Measurements from ENCODE around the gene GAPDH.
"Not testable (repeated sequence)": the region's sequence is repeated elsewhere in the genome, so short reads cannot be mapped to it uniquely, and the experiment has no call there.

Gene GAPDH

GRCh38 chr12:6533923-6534694 lies at the start of gene GAPDH:
TSS of gene GAPDH (plus strand) at chr12:6534517. CDS start at chr12:6534833, 316 bp downstream.
- FAIRE-seq, result no peak

DNA sequence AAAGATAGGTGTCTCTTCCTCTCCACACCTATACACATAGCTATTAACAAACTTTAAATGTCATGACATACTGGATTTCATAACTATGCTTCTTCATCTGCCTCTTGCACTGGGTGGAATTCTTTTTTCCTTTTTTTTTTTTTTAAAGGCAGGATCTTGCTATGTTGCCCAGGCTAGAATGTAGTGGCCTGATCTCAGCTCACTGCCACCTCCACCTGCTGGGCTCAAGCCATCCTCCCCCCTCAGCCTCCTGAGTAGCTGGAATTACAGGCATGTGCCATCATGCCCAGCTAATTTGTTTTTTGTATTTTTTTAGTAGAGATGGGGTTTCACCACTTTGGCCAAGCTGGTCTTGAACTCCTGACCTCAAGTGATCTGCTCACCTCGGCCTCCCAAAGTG lies 46.1 kb upstream of the GAPDH start:
- no peak for FAIRE-seq

- no peak for FAIRE-seq
These were observed 44.9 kb upstream of the GAPDH start for GRCh38 chr12:6489449-6489848.

DNA sequence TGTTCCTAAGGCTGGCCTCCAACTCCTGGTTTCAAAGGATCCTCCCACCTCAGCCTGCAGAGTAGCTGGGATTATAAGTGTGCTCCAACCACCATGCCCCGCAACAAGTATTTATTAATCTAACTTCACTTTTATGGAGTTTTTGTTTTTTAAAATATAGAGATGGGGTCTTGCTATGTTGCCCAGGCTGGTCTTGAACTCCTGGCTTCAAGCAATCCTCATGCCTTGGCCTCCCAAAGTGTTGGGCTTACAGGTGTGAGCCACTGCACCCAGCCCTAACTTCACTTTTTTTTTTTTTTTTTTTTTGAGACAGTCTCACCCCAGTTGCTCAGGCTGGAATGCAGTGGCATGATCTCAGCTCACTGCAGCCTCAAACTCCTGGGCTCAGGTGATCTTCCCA lies 43.6 kb upstream of the GAPDH start:
- not testable (repeated sequence) for FAIRE-seq

- FAIRE-seq, result no peak
These were observed 41.4 kb upstream of the GAPDH start, which contains the start of gene MRPL51 for GRCh38 chr12:6492838-6493496. TSS of gene MRPL51 (minus strand) at chr12:6493262. CDS start at chr12:6493136, 126 bp downstream.

GRCh38 chr12:6493497-6494257 lies 40.6 kb upstream of the GAPDH start, which contains the start of gene NCAPD2:
TSS of gene NCAPD2 (plus strand) at chr12:6494102. CDS start at chr12:6495099, 997 bp downstream.
- FAIRE-seq, result no peak

DNA sequence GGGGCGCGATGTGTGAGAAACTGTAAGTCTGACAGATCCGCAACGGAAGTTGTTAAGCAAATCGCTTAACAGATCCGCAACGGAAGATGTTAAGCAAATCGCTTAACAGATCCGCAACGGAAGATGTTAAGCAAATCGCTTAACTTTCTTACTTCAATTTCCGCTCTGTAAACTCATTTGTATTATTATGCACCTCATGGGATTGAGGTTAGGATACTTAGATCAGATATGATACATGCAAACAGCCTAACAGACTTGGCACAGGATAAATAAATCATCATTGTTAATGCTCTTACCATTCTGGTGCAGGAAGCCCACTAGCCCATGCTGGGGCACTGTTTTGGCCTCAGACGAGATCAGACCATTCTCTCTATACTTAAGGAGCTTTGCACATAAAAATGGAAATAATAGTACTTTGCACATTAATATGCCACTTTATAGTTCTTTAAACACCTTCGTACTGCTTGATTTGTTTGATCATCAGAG lies 40.0 kb upstream of the GAPDH start:
- FAIRE-seq, result no peak

DNA sequence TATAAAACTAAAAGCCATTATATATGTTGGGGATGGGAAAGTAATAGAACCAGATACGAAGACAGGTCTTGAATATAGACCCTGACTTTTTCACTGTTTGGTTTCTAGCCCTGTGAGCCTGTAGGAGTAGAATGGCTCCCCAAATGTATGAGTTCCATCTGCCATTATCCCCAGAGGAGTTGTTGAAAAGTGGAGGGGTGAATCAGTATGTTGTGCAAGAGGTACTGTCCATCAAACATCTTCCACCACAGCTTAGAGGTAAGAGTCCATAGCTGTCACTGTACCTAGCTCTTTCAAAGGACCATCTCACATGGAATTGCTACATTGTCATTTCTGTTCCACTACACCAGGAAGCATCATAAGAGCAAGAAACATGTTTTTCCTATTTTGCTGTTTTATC lies 39.3 kb upstream of the GAPDH start:
- FAIRE-seq, result no peak

DNA sequence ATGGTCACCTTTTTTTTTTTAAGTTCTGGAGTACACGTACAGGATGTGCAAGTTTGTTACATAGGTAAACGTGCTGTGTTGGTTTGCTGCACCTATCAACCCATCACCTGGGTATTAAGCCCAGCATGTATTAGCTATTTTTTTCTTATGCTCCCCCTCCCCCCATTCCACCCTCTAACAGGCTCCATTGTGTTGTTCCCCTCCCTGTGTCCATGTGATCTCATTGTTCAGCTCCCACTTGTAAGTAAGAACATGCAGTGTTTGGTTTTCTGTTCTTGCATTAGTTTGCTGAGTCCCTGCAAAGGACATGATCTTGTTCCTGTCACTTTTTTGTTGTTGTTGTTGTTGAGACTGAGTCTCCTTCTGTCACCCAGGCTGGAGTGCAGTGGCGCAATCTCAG lies 37.0 kb upstream of the GAPDH start:
- FAIRE-seq, result not testable (repeated sequence)

GRCh38 chr12:6500466-6500865 lies 33.9 kb upstream of the GAPDH start:
- FAIRE-seq, result no peak

DNA sequence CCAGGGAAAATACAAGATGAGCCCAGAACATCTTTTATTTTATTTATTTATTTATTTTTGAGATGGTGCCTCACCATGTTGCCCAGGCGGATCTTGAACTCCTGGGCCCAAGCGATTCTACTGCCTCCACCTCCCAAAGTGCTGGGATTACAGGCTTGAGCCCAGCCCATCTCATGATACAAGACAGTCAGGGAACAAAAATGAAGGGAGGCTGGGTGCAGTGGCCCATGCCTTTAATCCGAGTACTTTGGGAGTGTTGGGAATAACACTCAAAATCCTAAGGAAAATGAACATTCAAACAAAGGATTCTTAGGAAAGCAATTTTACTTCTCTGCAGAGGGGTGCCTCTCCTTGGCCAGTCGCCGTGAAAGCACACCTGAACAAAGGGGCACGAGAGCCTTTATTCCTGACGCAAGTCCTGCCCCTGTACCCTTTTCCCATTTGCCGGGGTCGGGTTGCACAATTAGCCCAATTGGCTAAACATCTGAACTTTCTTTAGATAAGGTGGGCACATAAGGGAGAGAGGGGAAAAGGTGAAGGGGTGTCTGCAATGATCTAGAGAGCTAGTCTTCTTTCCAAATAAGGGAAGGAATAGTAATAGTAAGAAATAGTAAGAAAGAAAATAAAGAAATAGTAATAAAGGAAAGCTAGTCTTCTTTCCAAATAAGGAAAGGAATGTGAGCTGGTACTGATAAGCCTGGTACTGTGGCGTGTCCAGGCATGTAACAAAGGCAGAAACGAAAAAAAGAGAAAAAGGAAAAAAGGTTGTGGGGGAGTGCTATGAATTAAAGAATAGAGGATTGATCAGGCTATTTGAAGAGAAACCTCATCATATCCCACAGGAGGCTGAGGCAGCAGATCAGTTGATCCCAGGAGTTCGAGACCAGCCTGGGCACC lies 27.0 kb upstream of the GAPDH start:
- no peak for FAIRE-seq

DNA sequence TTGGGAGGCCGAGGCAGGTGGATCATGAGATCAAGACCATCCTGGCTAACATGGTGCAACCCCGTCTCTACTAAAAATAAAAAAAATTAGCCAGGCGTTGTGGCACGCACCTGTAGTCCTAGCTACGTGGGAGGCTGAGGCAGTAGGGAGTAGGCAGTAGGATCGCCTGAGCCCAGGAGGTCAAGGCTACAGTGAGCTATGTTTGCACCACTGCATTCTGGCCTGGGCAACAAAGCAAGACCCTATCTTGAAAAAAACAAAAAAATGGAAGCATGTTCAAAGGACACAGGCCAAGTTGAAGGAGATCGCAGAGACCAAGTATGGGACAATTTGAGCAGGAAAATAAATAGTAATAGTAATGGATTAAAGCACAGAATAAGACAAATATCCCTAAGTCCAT lies 26.2 kb upstream of the GAPDH start:
- no peak for FAIRE-seq

DNA sequence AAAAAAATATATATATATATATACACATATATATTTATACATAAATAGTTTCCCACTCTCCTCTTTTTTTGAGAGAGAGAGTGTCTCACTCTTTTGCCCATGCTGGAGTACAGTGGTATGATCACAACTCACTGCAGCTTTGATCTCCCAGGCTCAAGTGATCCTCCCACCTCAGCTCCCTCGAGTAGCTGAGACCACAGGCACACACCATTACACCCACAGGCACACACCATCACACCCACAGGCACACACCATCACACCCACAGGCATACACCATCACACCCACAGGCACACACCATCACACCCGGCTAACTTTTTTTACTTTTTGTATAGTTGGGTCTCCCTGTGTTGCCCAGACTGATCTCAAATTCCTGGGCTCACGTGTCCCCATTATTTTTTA lies 14.1 kb upstream of the GAPDH start:
- no peak for FAIRE-seq

GRCh38 chr12:6522193-6522592 lies 12.1 kb upstream of the GAPDH start:
- no peak for FAIRE-seq

DNA sequence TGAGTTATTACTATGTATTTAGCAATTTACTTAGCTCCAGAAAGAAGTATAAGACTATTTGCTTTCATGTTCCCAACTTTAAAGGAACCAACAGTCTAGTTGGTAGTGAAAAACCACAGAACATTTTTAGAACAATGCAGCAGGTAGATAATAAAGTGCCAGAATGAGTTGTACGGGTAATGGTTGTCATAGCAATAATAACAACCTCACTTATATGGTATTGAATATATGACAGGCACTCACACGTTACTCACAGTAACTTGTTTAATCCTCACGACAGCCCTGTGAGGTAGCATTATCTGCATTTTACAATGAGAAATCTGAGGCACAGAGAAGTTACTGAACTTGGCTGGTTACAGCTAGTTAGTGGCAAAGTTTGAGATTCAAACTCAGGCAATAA lies 10.6 kb upstream of the GAPDH start:
- FAIRE-seq, result no peak

- no peak for FAIRE-seq
These were observed 9.7 kb upstream of the GAPDH start for GRCh38 chr12:6524648-6525047.

GRCh38 chr12:6526201-6526600 lies 8.1 kb upstream of the GAPDH start:
- no peak for FAIRE-seq

DNA sequence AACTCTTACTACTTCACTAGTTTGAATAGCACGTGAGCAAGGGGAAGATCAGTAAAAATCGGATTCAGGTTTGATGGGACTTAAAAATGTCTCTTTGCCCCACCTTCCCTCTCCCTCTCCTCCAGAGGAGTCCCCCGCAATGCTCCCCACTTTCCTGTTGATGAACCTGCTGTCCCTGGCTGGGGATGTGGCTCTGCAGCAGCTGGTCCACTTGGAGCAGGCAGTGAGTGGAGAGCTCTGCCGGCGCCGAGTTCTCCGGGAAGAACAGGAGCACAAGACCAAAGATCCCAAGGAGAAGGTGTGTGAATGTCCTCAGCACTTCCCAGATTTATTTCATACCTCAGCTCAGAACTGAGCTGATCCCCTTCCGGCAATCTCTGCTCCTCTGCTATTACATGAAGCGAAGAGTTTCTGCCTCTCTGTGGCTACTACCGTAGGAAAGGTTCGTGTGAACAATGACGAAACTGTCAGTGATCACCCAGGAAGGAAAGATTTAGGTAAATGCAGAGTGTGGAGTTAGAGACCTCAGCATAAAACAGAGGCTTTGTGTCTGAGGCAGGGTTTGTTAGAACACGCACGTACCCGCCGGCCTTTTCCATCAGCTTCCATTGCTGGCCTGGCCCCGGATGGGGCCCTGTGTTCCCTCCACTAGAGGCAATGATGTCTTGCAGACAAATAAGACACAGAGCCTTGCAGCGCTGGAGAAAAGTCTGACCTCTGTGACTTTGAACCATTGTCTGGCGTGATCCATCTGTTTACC lies 7.4 kb upstream of the GAPDH start:
- FAIRE-seq, result no peak

DNA sequence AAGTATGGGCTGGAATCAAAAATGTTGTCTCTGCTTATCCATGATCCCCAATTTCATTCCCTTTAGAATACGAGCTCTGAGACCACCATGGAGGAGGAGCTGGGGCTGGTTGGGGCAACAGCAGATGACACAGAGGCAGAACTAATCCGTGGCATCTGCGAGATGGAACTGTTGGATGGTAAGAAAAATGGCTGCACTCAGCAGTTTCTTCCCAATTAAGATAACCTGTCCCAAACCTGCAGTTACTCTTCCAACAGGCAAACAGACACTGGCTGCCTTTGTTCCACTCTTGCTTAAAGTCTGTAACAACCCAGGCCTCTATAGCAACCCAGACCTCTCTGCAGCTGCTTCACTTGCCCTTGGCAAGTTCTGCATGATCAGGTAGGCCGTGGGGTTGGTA lies 6.6 kb upstream of the GAPDH start:
- no peak for FAIRE-seq

- FAIRE-seq, result no peak
These were observed 5.6 kb upstream of the GAPDH start for GRCh38 chr12:6528539-6529235.

GRCh38 chr12:6529291-6529737 lies 5.0 kb upstream of the GAPDH start:
- FAIRE-seq, result no peak

Data from colon (tissue), 2 donors.